ENCODE results near the gene BRICD5.
"Not testable (repeated sequence)": the region's sequence is repeated elsewhere in the genome, so short reads cannot be mapped to it uniquely, and the experiment has no call there.

The BRICD5 gene

DNA sequence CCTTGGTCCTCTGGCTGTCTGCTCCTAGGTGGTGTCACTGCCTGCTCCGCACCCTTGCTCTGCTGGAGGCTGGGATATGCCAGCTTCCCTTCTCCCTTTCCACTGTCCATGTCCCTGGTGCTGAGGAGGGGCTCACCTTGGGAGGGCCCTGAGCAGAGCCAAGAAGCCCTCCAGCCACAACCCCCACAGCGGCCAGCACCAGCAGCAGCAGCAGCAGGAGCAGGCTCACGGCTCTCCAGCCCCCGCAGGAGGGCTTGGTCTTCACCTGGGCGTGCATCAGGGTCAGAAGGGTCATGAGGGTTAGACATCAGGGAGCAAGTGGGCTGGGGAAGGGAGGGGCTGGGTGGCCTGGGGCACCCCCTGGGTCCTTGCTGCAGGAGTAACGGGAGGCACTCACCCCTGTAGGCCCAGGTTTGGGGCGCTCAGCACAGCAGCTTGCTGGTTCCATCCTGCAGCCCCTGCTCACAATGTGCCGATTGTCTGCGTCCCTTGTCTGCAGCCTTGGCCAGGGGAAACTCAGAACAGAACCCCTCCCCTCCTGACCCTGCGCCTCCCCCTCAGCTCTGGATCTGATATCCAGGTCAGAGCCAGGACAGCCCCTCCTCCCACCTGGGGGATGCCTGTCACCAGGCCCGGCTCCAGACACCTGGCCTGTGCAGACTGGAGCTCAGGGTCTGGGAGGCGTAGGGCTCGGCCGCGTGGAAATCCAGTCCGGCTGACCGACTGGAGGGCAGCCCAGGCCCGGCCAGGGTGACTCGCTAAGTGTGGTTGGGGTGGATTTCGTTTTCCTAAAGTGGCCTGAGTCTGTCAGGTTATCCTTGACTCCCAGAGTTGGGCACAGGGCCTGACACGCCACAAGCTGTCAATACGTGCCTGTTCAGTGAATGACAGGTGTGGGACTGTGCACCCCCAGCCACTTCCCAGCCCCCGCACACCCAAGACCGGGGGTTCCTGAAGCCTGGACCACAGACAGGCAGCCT is at the start of gene BRICD5:
TSS of gene BRICD5 (minus strand) at position 478 of the 980 bp plus-strand sequence. CDS start at position 448, 30 bp downstream.
- no peak for DNase-seq (ENCODE audit: low read depth, low spot score)

GRCh38 chr16:2260250-2260649 is 49.6 kb upstream of the BRICD5 start:
- DNase-seq (ENCODE audit: low read depth, low spot score) = no peak

GRCh38 chr16:2258530-2258929 is 47.9 kb upstream of the BRICD5 start:
- not testable (repeated sequence) for DNase-seq (ENCODE audit: low read depth, low spot score)

DNA sequence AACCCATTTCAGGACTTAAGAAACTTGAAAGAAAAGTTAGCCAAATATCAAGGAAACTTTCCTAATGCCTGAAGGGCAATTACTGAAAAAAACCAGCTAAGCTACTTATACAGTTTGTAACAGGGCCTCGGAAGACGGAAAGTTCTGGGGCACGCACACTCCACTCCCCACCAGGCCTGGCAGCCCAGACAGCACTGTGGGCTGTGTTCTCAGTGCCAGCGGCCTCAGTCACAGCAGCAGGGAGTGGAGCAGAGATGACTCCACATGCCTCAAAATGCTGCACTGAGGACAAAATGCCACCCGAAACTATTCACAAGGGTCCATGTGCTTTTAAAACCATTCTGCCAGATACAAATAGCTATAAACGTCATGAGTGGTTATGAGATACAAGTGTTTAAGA is 47.1 kb upstream of the BRICD5 start:
- no peak for DNase-seq (ENCODE audit: low read depth, low spot score)

- DNase-seq (ENCODE audit: low read depth, low spot score) = no peak
Observed at GRCh38 chr16:2256531-2257140, 46.0 kb upstream of the BRICD5 start.

DNA sequence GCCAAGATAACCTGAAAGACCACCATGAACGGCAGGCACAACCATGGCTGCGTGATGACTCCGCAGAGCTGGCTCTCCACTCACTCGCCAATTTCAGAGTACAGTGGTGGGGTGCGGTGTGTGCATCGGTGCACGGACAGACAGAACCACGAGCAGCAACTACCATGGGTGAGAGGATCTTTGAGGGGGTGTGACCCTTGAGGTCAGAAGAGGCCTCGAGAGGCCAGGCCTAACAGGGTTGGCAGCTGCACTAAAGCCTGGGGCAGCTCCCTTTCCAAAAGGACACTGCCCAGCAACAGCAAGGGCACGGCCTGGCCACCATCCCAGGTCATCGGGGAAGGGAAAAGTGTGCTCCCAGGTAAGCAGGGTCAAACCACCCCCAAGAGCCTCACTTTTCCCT is 42.6 kb upstream of the BRICD5 start:
- DNase-seq (ENCODE audit: low read depth, low spot score) = no peak

DNA sequence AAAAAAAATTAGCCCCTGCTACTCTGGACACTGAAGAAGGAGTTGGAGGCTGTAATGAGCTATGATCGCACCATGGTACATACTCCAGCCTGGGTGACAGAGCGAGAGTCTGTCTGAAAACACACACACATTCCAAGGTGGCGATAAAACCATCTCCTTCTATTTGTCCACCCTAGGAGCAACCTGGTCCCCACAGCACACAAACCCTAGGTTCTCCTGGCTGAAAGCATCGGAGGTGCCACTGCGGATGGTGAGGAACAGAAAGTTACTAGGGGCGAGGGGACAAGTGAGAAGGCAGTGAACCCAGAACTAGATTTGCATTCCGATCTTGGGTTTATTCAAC is 42.1 kb upstream of the BRICD5 start:
- DNase-seq (ENCODE audit: low read depth, low spot score) = no peak

DNA sequence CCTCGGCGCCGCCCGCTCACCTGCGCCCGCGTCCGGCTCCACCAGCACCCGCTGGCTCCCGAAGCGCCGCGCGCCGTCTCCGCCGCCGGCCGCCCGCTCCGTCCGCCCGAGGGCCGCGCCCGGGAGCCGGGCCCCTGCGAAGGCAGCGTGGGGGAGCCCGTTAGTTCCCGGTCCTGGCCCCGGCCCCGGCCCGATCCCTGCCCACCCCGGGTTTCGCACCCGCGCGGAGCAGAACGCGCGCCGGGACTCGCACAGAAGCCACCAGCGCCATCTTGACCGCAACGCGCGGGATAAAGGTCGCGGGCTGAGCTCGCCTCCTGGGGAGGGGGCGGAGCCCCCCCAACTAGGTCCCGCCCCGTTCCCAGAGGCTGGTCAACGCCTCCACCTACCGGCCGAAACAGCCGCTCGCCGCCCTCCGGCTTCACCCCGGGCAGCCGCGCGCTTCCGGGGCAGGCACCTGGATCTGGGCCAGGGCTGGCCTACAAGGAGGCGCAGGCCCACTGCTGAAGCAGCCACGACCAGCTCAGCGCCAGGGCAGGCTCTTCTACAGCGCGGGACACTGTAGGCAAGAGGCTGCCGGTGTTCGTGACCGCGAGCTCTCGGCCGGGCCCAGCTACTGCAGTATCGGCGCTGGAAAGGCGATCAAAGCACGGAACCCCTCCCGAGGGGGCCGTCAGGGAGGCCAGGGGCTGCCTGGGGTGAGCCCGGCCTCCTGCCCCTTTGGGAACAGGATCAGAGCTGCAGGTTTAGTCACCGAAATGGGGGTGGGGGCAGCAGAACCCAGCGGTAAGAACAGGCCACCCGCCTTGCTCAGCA is 40.8 kb upstream of the BRICD5 start, which contains the start of gene ECI1:
TSS of gene ECI1 (minus strand) at position 292 of the 816 bp plus-strand sequence. CDS start at position 271, 21 bp downstream.
- DNase-seq (ENCODE audit: low read depth, low spot score) = peak; percentile 73

DNA sequence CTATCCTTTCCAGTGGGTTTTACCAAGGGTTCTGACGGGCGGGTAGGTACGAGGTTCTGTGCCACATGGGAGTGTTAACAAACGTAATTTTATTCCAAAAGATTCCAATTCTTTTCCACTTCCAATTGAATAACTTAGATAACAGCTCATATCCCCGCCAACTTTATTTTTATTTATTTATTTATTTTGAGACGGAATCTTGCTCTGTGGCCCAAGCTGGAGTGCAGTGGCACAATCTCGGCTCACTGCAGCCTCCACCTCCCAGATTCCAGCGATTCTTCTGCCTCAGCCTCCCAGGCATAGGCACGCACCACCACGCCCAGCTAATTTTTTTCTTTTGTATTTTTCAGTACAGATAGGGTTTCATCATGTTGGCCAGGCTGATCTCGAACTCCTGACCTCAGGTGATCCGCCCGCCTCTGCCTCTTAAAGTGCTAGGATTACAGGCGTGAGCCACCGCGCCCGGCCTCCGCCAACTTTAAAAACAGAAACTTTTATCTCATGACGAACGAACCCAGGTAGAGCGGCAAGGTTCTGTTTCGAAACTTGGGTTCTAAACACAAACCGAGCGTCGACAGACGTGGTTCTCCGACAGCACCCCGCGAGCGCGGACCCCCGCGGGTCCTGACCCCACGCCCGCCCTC is 40.1 kb upstream of the BRICD5 start:
- no peak for DNase-seq (ENCODE audit: low read depth, low spot score)

- no peak for DNase-seq (ENCODE audit: low read depth, low spot score)
Observed at GRCh38 chr16:2246301-2246885, 35.7 kb upstream of the BRICD5 start.

DNA sequence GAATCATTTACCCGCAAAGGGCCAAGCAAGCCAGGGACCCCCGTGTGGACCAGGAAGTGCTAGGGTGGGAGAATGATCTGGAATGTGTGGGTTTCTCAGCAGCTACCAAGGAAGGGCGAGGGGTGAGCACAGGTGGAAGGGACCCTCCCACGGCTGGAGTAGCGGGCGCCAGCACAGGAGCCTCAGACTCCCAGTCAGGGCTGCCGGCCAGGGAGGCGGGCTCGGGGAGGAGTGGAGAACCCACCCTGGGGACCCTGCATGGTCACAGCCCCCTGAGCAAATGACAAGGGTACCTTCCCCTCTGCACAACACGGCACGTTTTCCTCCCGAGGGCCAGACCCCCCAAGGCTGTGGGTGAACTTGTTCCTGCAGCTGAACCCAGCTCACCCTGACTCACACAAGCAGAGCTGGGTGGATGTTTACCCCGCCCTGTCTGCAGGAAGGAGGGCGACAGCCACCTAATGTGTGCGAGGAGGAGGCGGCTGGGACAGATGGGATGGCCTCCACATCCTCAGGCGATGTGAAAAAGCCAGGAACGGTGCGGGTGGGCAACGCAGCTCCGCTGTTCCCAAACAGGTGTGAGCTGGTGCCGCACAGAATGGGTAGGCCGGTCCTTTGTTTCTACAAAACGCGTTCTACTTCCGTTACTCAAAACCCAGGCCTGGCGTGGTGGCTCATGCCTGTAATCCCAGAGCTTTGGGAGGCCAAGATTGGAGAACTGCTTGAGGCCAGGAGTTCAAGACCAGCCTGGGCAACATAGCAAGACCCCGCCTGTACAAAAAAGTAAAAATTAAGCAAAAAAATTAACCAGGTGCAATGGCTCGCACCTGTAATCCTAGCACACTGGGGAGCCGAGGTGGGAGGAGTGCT is 34.5 kb upstream of the BRICD5 start:
- no peak for DNase-seq (ENCODE audit: low read depth, low spot score)

DNA sequence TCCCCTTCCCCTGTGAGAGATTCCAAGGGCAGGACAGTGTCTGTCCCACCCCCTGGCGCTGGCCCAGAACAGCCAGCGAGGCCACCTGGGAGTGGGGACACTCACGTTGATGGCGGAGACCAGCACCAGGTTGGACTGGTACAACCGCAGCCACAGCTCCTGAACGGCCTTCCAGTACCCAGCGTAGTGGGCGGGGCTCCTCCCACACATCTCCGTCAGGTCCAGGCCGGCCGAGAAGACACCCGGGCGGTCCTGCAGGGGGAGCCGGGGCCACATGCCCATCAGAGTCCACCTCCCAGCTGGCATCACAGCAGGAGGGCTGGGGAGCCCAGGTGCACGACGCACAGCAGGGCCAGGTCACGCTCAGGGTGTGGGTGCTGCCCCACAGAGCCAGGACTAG is 33.6 kb upstream of the BRICD5 start:
- DNase-seq (ENCODE audit: low read depth, low spot score) = no peak

DNA sequence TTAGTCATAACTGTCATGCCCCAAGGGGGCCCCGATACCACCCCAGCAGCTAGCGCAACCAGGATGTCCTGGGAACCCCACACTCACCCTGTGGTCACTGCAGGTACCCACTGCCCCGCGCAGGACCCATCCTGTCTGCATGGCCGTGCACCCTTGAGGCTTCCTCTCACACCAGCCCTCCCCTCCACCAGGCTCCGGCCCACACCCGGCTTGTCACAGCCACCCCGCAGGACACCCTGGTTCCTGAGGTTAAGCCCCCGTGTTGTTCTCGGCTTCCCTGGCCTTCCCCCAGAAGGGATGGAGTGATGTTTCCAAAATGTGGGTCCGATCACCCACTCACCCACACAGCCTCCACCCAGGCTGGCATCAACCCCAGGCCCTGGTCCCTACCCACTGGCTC is 33.1 kb upstream of the BRICD5 start:
- no peak for DNase-seq (ENCODE audit: low read depth, low spot score)

GRCh38 chr16:2243031-2243528 is 32.4 kb upstream of the BRICD5 start:
- no peak for DNase-seq (ENCODE audit: low read depth, low spot score)

- DNase-seq (ENCODE audit: low read depth, low spot score) = no peak
Observed at GRCh38 chr16:2242598-2242997, 31.9 kb upstream of the BRICD5 start.

GRCh38 chr16:2240331-2240730 is 29.7 kb upstream of the BRICD5 start:
- DNase-seq (ENCODE audit: low read depth, low spot score) = not testable (repeated sequence)

DNA sequence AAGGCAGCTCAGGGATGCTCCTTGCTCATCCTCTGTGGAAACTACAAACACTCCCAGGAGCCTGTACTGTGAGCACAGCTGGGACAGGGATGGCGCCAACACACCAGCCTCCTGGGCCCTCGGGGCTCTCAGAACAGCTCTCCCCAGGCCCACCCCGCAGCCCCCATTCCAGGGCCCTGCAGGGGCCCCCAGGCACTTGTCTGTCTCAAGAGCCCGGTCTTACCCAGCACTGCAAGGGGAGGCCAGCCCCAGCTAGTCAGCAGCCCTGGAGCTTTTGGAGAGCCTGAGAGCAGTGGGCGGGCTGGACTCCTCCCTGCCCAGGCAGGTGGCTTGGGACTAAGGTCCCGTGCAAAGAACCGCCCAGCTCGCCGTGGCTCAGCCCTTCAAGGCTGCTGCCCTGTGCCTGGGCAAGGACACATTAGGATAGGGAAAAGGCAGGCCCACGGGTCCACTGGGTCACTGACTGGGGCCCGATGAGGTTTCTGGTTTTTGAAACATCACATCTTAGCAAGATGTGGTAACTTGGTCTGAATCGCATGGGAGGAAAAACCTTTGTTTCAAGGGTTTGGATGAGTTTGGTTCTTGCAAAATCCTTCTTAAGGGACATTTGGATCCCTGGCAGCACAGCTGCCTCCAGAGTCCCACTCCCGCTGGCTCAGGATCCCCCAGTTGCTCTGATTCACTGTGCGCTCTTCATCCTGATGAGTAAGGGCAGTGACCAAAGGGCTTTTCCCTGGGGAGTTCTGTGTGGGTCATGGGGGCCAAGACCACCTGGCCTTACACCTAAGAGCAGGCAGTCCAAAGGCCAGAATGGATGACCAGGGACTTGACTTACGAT is 28.4 kb upstream of the BRICD5 start:
- DNase-seq (ENCODE audit: low read depth, low spot score) = no peak

- DNase-seq (ENCODE audit: low read depth, low spot score) = no peak
Observed at GRCh38 chr16:2238150-2238837, 27.6 kb upstream of the BRICD5 start.
